Endodermal cell (in vitro differentiated cells): Measurements from ENCODE around the gene TGFB1. TPM values are rescaled to one million over a fixed set of nuclear protein-coding genes. Genes with fewer than 3 reads are reported as not detected.

Source experiments
- DNase-seq: peaks from one replicate; pipeline ENCODE4 v3.0.0-alpha.2; 2017
- H3K27ac ChIP-seq: 2 replicates; pipeline ENCODE4 v1.5.1; 2013; ENCODE audit warnings: mild to moderate bottlenecking, low read depth, low read length, moderate library complexity
- H3K27me3 ChIP-seq: 2 replicates; pipeline ENCODE4 v1.6.1; 2013; ENCODE audit warnings: mild to moderate bottlenecking, low read length, moderate library complexity; ENCODE audit not compliant: insufficient read depth, control insufficient read depth, poor library complexity, severe bottlenecking
- H3K36me3 ChIP-seq: 2 replicates; pipeline ENCODE4 v1.7.0; 2013; ENCODE audit warnings: mild to moderate bottlenecking, low read length, moderate library complexity; ENCODE audit not compliant: control insufficient read depth, insufficient read depth
- H3K4me1 ChIP-seq: one replicate; pipeline ENCODE4 v1.7.0; 2013; ENCODE audit warnings: low read length; ENCODE audit not compliant: control insufficient read depth, insufficient read depth
- H3K4me3 ChIP-seq: 2 replicates; pipeline ENCODE4 v1.5.1; 2013; ENCODE audit warnings: mild to moderate bottlenecking, low read length, moderate library complexity
- H3K9ac ChIP-seq: 2 replicates; pipeline ENCODE4 v1.6.1; 2013; ENCODE audit warnings: mild to moderate bottlenecking, low read length, moderate library complexity; ENCODE audit not compliant: poor library complexity, severe bottlenecking; ENCODE audit errors: extremely low read depth
- H3K9me3 ChIP-seq: 2 replicates; pipeline ENCODE4 v1.6.1; 2013; ENCODE audit warnings: mild to moderate bottlenecking, low read length, moderate library complexity; ENCODE audit not compliant: control insufficient read depth
- H3K27ac Mint-ChIP-seq: 2 replicates; pipeline ENCODE4 v1.8.0; 2020; ENCODE audit warnings: mixed read lengths
- H3K27me3 Mint-ChIP-seq: 2 replicates; pipeline ENCODE4 v1.8.0; 2021; ENCODE audit warnings: mild to moderate bottlenecking, mixed read lengths; ENCODE audit not compliant: insufficient read depth
- H3K36me3 Mint-ChIP-seq: 2 replicates; pipeline ENCODE4 v1.8.0; 2020; ENCODE audit warnings: low read depth, mixed read lengths
- H3K4me1 Mint-ChIP-seq: 2 replicates; pipeline ENCODE4 v1.8.0; 2020; ENCODE audit warnings: mixed read lengths
- H3K4me3 Mint-ChIP-seq: 2 replicates; pipeline ENCODE4 v1.8.0; 2020; ENCODE audit warnings: mild to moderate bottlenecking, moderate library complexity, mixed read lengths
- H3K9me3 Mint-ChIP-seq: 2 replicates; pipeline ENCODE4 v1.8.0; 2020; ENCODE audit warnings: mild to moderate bottlenecking, mixed read lengths
- WGBS, 2 experiments: methylation state at CpG; one replicate each; pipeline versions ENCODE4 v1.1.5 to v1.1.7; 2013; ENCODE audit warnings: missing lambda C conversion rate in 2 of 2, mixed read lengths in 1 of 2; ENCODE audit not compliant: insufficient coverage in 1 of 2, insufficient read length in 1 of 2; 5-methylcytosine and 5-hydroxymethylcytosine counted together
- total RNA-seq, 2 donors: library from RNA; stranded (reverse); fragmentation: NEBNext Ultra II Directional in 1 of 2; extraction: Animal tissue kit (Norgen Biotek cat#: 25700) in 1 of 2; gene quantifications; 2 replicates in 1 of 2; 3 replicates in 1 of 2; pipeline ENCODE4 v1.2.1, GENCODE V29; 2021
- TF ChIP-seq, protein P1 (sequence below): fragments of 200-600 bp; sonication (generic); conservative IDR thresholded peaks from 2 replicates; pipeline ENCODE4 v1.5.0; 2021; ENCODE audit warnings: antibody characterized with exemption, mild to moderate bottlenecking

The TGFB1 gene
- total RNA-seq, 2 donors from 2014 or later, result 56.3 to 60.1 TPM

GRCh38 chr19:41328157-41328841, 25.4 kb downstream of the TGFB1 start:
- Mint-ChIP-seq H3K4me1 (peaks cover 40% of the 10 kb centered on the region), H3K9me3 (no peaks in the 10 kb centered on the region), H3K4me3 (no peak overlapping the region), H3K27ac (peak overlapping the region; percentile 80), H3K27me3 (no peaks in the 10 kb centered on the region), H3K36me3 (peaks cover 37% of the 10 kb centered on the region)
- H3K27me3 ChIP-seq, result no peaks in the 10 kb centered on the region
- no peak for DNase-seq
- H3K4me3 ChIP-seq, result no peak overlapping the region
- H3K9ac ChIP-seq, result no peak overlapping the region
- peaks cover 30% of the 10 kb centered on the region for H3K36me3 ChIP-seq
- peak overlapping the region; percentile 16 for H3K27ac ChIP-seq
- no peaks in the 10 kb centered on the region for H3K9me3 ChIP-seq
- 92 to 95% methylated on average over 14 to 22 of the region's 22 CpGs for WGBS, 2 experiments
- TF ChIP-seq, protein P1, sequence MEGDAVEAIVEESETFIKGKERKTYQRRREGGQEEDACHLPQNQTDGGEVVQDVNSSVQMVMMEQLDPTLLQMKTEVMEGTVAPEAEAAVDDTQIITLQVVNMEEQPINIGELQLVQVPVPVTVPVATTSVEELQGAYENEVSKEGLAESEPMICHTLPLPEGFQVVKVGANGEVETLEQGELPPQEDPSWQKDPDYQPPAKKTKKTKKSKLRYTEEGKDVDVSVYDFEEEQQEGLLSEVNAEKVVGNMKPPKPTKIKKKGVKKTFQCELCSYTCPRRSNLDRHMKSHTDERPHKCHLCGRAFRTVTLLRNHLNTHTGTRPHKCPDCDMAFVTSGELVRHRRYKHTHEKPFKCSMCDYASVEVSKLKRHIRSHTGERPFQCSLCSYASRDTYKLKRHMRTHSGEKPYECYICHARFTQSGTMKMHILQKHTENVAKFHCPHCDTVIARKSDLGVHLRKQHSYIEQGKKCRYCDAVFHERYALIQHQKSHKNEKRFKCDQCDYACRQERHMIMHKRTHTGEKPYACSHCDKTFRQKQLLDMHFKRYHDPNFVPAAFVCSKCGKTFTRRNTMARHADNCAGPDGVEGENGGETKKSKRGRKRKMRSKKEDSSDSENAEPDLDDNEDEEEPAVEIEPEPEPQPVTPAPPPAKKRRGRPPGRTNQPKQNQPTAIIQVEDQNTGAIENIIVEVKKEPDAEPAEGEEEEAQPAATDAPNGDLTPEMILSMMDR, result no peak
- peaks cover 20% of the 10 kb centered on the region for H3K4me1 ChIP-seq

DNA sequence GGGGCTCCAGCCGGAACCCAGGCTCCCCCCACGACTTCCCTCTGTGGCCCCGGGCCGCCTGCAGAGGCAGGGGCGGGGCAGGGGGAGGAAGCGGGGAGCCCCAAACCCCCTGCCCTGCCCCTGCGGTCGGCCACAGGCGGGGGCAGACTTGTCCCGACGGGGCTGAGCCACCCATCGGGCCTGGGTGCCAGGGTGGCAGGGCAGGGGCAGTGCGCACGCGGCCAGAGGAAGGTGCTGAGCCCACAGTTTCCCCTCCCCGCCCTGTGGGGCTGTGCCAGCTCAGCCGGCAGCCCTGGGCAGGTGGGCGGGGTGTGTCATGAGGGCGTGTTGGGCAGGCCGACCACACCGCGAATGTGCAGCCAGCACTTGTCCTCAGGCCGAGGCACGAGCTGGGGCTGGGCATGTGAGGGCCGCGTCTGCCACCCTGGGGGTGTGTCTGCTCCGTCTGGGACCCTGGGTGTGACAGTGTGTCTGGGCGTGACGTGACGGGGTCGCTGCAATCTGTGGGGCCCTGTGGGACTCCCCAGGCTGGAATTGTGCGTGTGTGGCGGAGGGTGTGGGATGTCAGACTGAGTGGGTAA, 26.1 kb downstream of the TGFB1 start:
- Histone ChIP-seq H3K4me3 (no peak overlapping the region), H3K4me1 (peaks cover 20% of the 10 kb centered on the region), H3K36me3 (peaks cover 35% of the 10 kb centered on the region), H3K9ac (no peak overlapping the region), H3K27me3 (no peaks in the 10 kb centered on the region), H3K27ac (peak overlapping the region; percentile 29), H3K9me3 (no peaks in the 10 kb centered on the region)
- H3K36me3 Mint-ChIP-seq, result peaks cover 40% of the 10 kb centered on the region
- H3K27ac Mint-ChIP-seq, result peak overlapping the region; percentile 80
- peak; percentile 76 for DNase-seq
- 82 to 85% methylated on average over 22 to 33 of the region's 33 CpGs for WGBS, 2 experiments
- TF ChIP-seq, protein P1, result no peak
- no peaks in the 10 kb centered on the region for H3K27me3 Mint-ChIP-seq
- H3K4me1 Mint-ChIP-seq, result peaks cover 46% of the 10 kb centered on the region
- no peak overlapping the region for H3K4me3 Mint-ChIP-seq
- no peaks in the 10 kb centered on the region for H3K9me3 Mint-ChIP-seq

- H3K27ac Mint-ChIP-seq, result peak overlapping the region; percentile 89
- WGBS, 2 experiments, result 73 to 76% methylated on average over 5 to 13 of the region's 13 CpGs
- H3K4me1 Mint-ChIP-seq, result peaks cover 48% of the 10 kb centered on the region
- Histone ChIP-seq H3K4me1 (peaks cover 20% of the 10 kb centered on the region), H3K9ac (no peak overlapping the region), H3K4me3 (no peak overlapping the region), H3K9me3 (no peaks in the 10 kb centered on the region), H3K27ac (peak overlapping the region; percentile 29), H3K36me3 (peaks cover 35% of the 10 kb centered on the region), H3K27me3 (no peaks in the 10 kb centered on the region)
- TF ChIP-seq, protein P1, result no peak
- no peak overlapping the region for H3K4me3 Mint-ChIP-seq
- peak; percentile 54 for DNase-seq
- peaks cover 39% of the 10 kb centered on the region for H3K36me3 Mint-ChIP-seq
- H3K27me3 Mint-ChIP-seq, result no peaks in the 10 kb centered on the region
- no peaks in the 10 kb centered on the region for H3K9me3 Mint-ChIP-seq
Measured at GRCh38 chr19:41327076-41327575, 26.6 kb downstream of the TGFB1 start.
